ENCODE data around the gene SLC39A11.

DNA sequence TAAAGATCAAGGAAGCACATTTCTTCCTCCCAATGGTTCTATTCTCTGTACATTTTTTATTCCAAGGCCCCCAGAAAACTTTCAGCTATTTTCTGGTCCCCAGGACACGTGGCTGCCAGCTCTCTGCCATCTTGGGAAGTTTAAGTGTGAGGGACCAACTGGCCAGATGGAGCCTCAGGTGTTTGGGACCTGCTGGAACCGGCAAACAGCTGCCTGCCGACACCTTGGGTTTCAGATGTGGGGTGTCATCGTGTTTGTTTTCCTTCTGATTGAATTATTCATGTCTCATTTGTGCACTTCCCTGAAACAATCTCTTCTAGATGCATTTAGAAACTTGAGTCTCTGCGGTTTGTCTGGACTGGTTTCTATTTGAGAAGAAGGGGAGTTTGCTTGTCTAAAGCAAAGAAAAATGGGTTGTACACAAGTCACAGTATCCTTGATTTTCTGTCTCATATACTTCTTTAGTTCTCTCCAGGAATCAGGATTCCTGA is 386.5 kb downstream of the SLC39A11 start:
- TF ChIP-seq, protein P1, sequence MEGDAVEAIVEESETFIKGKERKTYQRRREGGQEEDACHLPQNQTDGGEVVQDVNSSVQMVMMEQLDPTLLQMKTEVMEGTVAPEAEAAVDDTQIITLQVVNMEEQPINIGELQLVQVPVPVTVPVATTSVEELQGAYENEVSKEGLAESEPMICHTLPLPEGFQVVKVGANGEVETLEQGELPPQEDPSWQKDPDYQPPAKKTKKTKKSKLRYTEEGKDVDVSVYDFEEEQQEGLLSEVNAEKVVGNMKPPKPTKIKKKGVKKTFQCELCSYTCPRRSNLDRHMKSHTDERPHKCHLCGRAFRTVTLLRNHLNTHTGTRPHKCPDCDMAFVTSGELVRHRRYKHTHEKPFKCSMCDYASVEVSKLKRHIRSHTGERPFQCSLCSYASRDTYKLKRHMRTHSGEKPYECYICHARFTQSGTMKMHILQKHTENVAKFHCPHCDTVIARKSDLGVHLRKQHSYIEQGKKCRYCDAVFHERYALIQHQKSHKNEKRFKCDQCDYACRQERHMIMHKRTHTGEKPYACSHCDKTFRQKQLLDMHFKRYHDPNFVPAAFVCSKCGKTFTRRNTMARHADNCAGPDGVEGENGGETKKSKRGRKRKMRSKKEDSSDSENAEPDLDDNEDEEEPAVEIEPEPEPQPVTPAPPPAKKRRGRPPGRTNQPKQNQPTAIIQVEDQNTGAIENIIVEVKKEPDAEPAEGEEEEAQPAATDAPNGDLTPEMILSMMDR (conservative IDR thresholded peaks at IDR 0.05; ENCODE audit: low read depth, low read length): no peak
- TF ChIP-seq EZH2 (IDR thresholded peaks at IDR 0.05; ENCODE audit: borderline replicate concordance, low read depth, low read length, poor library complexity, severe bottlenecking): no peak
